ENCODE results near the gene CCDC80.
A peak's percentile ranks its signal among the peaks of the same experiment; 100 is the strongest.

CCDC80 gene

DNA sequence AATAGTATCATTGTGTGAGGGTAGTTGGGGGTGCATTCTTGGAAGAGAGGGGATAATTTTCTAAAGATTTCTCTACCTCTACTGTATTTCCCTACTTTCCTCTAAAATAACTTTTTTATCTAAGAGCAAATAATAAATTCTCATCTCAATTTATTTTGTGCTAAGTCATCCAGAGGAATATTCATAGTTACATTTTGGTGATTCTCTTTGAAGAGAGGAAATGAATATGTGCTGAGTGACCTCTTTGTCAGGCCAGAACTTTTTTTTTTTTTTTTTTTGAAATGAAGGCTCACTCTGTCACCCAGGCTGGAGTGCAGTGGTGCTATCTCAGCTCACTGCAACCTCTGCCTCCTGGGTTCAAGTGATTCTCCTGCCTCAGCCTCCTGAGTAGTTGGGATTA, 15.1 kb upstream of the CCDC80 start:
- DNase-seq, result no peak

DNA sequence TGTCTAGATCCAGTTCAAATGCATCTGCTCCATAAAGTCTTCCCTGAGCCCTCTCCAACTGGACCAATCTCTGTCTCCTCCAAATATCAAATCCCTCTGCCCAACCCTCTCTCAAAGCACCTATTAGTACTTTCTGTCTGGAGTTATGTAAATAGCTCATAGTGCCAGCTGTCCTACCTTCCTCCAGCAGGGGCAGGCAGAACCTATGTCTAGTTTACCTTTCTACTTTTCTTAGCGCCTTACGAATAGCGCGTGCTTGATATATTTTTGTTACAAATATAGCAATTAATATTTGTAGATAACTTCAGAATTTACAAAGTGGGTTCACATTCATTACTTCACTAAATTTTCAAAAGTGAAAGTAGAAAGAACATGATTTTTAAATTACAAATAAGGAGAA, 14.0 kb upstream of the CCDC80 start:
- no peak for DNase-seq

DNA sequence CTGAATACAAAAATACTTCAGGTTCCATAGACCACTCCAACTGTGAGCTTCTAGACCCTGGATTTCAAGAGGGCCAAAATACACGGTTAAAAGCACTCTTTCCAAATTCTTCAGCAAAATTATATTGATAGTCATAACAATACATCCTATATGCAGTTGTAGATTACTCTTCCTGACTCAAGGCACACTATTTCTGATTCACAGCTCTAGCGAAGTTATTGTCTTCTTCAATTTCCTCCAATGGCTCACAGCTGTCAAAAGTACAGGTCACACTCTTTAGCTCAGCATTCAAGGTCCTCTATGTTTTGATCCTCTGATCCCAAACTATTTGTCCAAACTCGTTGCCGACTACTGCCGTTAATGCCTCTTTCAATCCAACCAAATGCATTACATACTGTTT, 13.5 kb upstream of the CCDC80 start:
- DNase-seq, result no peak

DNA sequence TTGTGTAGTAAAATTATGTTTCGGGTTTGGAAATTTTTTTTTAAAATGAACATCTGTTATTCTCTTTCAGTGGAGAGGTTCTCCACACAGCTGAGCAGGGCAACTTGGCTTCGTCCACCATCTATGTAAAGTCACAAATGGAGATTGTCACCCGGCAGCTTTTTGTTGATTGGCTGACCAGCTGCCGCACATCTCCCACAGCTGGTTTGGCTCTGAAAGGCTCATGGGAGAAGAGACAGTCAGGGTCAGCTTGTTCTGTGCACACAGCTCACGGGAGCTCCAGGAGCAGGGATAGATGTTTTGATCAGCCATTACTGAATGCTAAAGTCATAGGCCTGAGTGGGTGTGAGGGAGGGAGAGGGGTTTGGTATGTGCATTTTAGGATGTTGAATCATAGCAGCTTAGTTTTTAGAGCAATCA, 12.9 kb upstream of the CCDC80 start:
- no peak for DNase-seq

DNA sequence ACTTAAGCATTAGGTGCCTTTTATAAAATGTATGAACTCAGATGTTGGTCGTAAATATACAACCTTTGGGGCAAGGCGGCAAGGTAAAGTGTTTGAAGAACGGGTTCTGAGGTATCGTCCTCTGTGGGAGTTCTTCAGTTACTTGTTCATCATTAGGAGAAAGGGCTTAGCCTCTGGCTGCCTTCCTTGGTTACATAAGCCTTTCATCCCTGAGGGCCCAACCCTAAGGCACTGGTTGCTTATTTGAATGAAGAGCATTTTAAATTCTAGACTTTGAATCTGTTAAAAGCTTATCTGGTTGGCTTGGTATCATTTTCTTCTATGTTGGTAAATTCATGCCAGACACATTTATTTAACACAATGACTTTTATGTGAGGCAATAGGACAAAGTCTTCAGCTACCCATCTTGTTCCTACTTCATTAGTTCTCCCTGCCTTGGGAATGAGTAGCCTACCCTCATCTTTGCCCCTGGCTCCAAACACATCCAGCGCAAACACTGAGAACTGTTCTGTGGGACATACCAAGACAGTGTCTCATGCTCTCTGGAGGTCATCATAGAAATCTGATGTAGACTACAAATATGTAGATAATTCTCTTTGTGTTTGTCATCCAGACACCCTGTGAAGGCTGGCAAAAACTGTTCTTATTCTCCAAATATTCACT, 12.4 kb upstream of the CCDC80 start:
- DNase-seq, result no peak

DNA sequence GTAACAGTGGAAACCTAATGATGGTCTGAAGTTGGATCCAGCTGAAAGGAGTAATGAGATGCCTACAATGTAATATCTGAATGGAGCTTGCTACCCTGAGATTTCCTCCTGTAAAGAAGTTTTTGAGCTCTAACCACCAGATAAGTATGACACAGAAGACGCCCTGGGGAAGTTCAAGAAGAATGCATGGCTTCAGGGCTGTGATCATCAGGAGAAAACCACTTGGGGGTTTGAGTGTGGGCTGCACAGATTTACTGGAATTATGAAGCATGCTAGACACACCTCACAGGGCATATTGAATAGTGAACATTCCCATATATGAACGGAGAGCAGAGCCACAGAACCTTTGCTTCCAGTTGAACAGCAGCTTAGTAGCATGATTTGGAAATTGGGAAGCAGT, 10.6 kb upstream of the CCDC80 start:
- DNase-seq, result no peak

DNA sequence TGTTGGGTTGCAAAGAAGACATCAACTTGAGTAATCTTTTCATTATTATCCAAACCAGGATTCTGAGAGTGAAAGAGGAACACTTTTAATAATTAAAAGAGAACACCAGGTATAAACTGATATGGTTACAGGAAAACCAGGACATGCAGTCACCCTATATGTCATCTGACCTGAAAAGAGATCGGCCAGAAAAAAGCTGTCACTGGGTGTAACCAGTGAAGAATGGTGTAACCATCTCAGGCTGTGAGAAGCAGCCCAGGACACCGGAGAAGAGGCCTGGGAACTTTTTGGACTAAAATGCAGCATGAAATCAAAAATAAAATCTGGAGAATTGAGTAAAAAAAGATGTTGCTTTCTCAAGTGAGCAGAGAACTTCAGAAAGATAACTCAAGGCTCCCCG, 10.1 kb upstream of the CCDC80 start:
- DNase-seq, result no peak

DNA sequence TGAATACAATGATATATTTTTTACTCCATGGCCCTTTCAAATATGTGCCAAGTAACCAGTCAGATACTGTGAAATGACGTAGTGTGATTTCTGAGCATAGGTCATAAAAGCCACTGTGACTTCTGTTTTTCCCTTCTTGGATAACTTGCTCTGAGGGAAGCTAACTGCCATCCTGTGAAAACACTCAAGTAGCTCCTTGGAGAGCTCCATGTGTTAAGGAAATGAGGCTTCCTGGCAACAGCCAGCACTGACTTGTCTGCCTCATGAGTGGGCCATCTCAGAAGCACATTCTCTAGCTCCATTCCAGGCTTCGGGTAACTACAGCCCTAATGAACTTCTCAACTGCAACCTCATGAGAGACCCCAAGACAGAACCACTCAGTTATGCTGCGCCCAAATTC, 9.5 kb upstream of the CCDC80 start:
- no peak for DNase-seq

DNA sequence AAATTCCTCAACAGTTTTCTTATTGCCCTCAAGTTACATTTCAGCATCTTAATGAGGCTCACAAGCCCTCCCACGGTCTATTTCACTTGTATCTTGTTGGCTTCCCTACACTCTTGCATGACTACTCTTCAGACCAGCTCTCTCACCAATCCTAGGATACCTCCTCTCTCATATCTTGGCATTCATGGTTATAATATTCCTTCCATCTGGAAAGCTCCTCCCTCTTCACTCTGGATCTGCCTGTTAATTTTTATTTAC, 8.5 kb upstream of the CCDC80 start:
- DNase-seq, result no peak

DNA sequence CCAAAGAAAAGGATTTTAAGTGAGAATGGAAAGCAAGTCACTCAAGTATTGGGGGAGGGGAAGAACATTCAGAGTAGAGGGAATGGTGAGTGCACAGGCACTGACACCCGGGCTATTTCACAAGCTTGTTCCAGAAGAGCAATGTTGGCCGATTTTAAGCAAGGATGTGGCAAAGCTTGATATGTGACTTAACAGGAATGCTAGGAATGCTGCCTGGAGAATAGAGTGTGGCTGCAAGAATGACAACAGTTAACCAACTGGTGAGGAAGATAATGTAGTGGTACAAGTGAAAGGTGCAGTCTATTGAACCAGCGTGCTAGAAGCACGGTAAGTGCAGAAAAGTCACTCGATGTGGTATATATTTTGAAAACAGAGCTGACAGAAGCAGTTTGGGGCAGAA, 6.2 kb upstream of the CCDC80 start:
- DNase-seq, result no peak

DNA sequence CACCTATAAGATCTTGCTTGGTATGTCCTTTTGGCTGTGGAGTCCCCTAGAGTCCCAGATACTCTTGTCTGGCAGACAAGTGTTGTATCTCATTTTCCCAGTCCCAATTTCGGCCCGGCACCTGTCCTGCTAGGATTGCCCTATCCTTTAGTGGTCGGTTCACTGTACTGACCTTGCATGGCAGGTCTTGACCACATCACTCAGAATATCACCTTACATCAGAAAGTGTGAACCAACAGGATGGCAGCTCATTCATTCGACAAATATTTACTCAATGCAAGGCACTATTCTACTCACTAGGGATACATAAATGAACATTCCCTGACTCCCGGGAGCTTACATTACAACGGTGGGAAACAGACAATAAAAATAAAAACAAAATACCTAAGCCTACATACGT, 5.7 kb upstream of the CCDC80 start:
- DNase-seq, result no peak

DNA sequence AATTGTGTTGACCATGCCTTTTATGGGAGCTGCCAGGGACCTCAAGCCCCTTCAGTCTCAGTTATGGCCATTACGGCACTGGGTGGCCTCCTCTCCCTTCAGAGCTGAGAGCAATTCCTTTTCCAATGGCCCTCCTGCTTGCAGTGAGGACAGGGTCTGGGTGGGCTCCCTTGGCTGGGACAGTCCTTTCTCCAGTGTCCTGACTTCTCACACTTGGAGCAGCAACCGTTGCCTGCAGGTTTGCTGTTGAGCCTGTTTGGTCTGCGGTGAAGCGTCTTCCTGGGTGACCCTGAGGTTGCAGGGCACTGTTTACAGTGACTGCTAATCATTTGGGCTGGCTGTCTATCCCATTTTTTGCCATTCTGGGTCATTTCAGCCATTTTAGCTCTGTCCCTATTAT, 3.5 kb upstream of the CCDC80 start:
- DNase-seq, result no peak

DNA sequence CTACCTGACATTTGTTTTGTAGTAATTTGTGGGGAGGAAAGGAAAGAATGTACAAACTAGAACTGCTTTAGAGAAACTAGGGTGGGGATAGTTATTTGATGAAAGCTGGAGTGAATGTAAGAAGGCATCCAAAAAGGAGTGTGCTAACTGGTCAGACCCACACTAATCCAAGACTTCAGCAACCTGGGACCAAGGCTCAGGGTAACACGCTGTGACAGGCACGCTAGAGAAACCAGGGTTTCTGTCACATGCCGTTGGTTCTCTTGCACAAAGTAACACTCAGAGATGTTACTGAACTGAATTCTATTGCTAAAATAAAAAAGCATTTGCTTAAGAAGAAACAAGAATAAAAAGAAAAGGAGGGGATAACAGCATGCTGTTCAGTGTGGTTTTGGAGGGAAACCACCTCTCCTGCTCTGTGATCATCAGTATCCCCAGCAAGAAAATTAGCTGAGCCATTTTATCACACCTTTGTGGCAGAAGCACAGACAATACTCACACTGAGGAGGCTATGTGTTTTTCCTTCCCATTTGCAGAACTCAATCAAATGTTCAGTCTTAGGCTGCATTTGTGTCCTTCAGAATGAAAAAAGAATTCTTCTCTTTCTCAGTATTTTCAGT, 2.8 kb upstream of the CCDC80 start:
- no peak for DNase-seq

DNA sequence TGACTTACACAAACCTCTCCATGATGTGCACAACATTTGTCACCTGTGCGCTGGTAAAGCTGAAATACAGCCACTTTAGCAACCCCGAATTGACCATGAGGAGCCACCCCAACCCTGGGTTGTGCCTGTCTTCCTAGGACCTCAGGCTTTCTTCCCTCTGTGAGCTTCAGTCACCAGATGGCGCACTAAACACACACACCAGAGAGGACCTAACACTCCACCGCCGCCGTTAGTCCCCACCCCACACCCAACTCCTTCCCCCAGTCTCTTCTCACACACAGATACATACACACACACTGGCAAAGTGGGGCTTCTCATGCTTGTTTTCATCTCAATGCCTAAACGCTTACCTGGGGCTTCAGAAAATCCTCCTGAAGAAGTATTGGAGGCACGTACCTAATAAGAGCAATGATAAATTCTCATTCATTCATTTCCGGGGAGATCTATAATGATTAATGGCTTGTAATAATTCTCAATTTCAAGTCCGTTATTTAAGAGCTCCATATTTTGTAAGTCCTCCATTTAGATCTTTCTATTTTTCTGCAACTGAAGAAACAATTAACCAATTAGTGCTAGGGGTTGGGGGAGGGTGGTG, 2.1 kb upstream of the CCDC80 start:
- DNase-seq, result peak; percentile 82 to 87

DNA sequence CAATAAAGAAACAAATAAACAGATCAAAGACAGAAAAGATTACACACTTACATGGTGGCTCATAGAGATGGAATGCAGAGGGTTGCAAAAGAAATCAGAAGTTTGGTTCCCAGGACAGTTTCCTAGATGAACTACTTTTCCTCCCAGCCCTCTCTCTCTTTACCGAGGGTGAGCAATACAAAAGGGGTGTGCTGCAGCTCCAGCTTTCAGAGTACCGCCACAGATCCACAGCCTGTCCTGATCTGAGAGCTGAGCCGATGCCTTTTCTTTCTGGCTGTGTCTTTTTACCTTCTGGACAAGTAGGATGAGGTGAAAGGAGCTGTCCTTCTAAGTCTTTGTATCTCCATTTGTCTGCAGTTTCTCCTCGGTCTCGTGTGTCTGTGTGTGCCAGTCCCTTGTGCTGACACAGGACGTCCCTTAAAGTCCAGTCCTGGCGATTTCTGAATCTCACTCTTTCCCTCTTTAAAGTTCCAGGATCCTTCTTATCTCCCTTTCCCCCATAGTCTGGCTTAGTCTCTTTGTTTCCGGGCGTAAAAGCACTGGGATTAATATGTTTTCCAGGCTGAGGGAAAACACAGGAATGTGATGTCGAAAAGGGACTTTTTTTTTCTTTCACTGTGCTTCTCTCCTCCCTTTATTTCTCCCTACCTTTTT, 540 bp downstream of the CCDC80 start:
- DNase-seq, result peak in 1 of 2 experiments; percentile 50

DNA sequence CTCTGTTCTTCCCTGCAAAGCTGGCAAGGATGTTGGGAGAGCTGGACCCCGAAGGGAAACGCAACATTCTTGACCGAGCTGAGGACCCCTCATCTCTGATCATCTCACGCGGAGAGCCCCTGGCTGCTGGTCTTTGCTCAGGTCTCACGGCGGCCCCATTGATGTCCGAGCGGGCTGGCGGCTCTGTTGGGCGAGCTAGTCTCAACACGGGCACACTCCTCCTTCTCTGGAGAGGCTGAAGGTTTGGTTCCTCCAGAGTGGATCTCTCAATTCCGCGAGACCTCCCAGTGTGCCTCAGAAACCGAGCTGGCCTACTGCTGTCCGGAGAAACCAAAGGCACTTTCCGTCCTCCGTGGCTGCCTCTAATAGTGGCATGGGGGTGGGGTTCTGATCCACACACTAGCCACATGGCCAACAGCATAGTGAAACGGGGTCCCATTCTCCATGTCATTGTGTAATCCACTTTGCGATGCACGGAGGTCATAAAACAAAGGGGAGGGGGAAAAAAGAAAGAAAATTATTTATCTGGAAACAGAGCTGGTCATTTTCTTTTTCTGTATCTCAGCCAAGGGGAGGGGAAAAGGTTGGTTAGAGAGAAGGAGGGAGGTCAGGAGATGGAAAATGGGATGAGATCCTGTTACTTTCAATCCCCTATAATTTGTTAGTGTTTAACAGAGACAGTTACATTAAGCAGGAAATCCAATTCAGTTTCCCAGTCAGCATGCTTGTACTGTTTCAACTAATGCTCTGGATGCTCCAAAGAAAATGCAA, 1.3 kb downstream of the CCDC80 start:
- DNase-seq, result no peak

DNA sequence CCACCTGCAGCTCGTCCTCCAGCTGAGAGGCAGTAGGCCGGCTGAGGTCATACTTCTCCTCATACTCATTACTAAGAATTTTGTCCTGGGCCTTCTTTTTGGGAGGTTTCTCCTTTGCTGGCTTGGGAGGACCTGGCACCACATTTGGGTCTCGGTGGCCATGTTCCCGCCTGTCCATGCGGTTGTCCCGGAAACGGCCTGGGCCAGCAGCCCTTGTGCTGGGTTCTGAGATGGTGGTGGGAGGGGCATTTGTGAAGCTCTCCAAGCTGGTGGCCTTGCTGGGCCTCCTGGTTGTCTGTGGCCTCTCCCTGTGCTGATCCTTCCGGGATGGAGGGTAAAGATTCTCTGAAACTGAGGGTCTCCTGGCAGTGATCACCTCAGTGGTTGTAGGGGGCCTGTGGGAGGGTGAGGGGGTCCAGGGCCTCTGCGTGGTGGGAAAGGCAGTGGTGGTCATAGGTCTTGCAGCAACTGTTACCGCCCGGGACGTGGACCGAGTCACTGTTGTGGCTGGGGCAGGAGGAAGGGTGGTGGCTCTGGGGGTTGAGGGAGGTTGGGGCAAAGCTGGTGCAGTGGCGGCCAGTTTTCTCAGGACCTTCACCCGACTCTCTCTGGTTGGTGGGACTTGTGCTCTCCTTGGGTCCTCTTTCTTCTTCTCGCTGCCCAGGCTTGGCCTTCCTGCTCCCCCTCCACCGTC, 2.5 kb downstream of the CCDC80 start:
- no peak for DNase-seq

DNA sequence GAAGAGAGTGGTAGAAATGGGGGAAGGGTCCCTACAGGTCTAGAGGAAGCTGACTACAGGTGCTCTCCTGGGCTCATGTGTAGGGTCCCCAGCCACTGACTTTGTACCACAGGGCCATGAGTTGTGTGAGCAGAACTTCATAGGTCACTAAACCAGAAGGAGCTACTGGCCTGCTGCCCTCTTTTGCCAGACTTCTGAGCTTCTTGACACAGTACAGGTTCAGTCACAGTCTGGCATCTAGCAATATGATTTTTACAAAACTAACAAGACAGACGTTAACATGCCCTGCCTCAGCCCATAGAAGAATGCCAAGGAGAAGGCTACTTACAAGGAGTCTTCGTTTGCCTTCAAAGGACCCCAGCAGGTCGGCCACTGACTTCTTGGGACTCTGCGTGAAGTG, 3.2 kb downstream of the CCDC80 start:
- DNase-seq, result no peak

DNA sequence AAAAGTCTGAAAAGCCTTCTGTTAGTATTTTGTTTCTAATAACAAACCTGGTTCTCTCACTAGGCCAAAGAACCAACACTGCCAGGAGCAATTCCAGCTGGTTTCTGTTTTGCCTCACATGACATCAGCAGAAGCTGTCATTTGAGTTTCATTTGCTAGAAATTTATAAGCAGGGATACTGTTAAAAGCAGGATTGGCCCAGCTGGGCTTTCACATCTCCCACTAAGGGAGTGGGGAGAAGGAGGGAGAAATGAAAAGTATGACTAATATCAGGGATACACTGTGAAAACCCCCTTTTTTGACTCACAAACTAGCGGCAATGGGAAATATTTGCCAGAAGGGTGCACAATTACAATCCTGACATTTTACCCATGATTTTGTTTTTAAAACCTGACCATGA, 5.3 kb downstream of the CCDC80 start:
- peak in 1 of 2 experiments; percentile 50 for DNase-seq

DNA sequence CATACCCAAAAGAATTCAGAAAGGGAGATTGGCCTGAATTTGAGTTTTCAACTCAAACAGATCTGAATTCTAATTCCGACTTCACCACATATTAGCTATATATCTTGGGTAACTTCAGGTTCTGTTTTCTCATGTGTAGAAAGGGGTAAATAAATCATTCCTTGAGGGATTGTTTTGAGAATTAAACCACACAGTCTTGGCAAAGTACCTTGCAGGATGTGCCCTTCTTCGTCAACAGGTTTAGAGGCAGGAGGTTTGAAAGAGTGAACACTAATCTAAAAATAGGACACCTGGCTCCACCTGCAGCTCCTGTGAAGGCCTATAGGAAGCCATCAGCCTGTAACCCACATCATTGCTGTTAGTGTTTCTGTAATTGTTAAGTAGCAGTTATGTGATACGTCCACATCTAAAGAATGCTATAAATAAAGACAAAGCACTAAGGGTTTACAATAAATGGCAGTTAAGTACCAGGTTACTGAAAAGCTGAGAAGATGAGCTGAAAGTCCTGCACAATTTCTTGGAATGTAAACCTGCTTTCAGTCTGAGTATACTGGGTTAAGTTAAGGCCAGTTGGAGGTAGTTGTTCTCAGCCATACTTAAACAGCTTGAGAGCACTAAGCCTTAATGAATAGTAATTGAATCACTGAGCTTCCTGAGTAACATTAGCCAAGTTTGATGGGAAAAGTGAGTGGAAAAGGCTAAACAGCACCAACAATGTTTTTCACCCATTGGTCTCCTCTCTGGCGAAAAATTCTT, 6.0 kb downstream of the CCDC80 start:
- peak in 1 of 2 experiments; percentile 47 for DNase-seq

DNA sequence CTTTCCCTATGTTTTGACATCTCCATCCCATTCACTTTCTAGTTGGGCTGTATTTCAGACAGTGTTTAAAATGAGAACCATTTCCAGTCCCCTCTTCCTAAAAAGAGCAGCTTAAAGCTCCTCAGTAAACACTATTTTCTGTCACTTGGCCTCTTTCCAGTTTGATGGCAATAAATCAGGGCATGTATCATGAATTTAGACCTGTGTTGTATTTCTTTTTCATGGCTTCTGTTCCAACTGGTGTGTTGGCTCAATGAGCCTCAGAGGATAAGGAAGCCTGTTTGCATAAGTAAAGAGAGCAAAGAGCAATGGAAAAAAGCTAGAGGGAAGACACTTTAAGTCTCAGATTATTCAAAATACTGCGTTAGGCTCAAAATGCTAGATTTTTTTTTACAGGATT, 7.2 kb downstream of the CCDC80 start:
- DNase-seq, result peak; percentile 58 to 90

DNA sequence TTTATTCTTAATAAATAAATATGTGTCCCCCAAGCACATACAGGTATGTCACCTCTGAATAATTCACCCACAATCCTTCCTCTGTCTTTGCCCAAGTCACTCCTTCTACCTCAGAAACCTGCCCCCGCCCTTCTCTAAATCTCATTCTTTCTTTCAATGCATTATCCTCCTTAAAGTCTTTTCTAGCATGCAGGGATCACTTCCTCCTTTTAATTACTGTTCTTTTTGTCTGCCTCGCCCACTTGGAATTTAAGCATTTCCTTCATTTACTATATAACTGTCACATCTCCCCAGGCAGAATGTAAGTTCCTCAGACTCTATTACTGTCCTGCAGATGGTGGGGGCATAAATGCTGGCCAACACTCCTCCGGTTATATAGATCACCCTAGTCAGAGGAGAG, 7.8 kb downstream of the CCDC80 start:
- no peak for DNase-seq

Data from NCI-H446 (cell line).